A673 (cell line): Measurements from ENCODE around the gene WSB2.

ENCODE experiments used
- CTCF ChIP-seq: fragments of 300-800, 200-600 bp; sonication (generic); conservative IDR thresholded peaks from 2 replicates; pipeline ENCODE4 v1.5.1; 2017; ENCODE audit warnings: low read depth, mild to moderate bottlenecking, antibody characterized with exemption, low read length, moderate library complexity, mixed read lengths
- EZH2 ChIP-seq: fragments of 200-600 bp; sonication (generic); IDR thresholded peaks from 2 replicates; pipeline ENCODE4 v1.6.1; 2017; ENCODE audit warnings: borderline replicate concordance, low read depth, mild to moderate bottlenecking, mixed read lengths, antibody characterized with exemption, low read length; ENCODE audit not compliant: poor library complexity, severe bottlenecking

- TF ChIP-seq CTCF (no peak), EZH2 (no peak)
Observed at GRCh38 chr12:118082161-118082560, 21.2 kb upstream of the WSB2 start.
